Urothelium cell line (cell line): ENCODE measurements around the gene AGAP1.

Experiments
- DNase-seq: peaks from one replicate; pipeline ENCODE4 v3.0.0; 2011; ENCODE audit warnings: low spot score, mixed read lengths
- FAIRE-seq: peaks from 2 replicates; lab custom pipeline; 2011; peaks lifted over from hg19 to GRCh38; lab: Jason Lieb, UNC

The AGAP1 gene

GRCh38 chr2:235506997-235507615 is 13.3 kb downstream of the AGAP1 start:
- DNase-seq (no peak), FAIRE-seq (no peak)

GRCh38 chr2:235507928-235508327 is 14.1 kb downstream of the AGAP1 start:
- FAIRE-seq, result no peak

GRCh38 chr2:235508371-235509160 is 14.7 kb downstream of the AGAP1 start:
- no peak for DNase-seq
- peak; percentile 65 for FAIRE-seq

More at GRCh38 chr2:235507928-235508327, 14.1 kb downstream of the AGAP1 start:
- DNase-seq, result no peak

- no peak for DNase-seq
- FAIRE-seq, result no peak
Observed at GRCh38 chr2:235510318-235510717, 16.5 kb downstream of the AGAP1 start.

GRCh38 chr2:235511187-235511661 is 17.4 kb downstream of the AGAP1 start:
- DNase-seq (peak; percentile 72), FAIRE-seq (no peak)

GRCh38 chr2:235511751-235512698 is 18.2 kb downstream of the AGAP1 start:
- DNase-seq (no peak), FAIRE-seq (peak; percentile 97)

- no peak for DNase-seq
- FAIRE-seq, result no peak
Observed at GRCh38 chr2:235512699-235513053, 18.8 kb downstream of the AGAP1 start.

GRCh38 chr2:235513984-235514626 is 20.3 kb downstream of the AGAP1 start:
- FAIRE-seq (no peak), DNase-seq (no peak)

- no peak for FAIRE-seq
- no peak for DNase-seq
Observed at GRCh38 chr2:235514627-235515363, 21.0 kb downstream of the AGAP1 start.

GRCh38 chr2:235515364-235515742 is 21.5 kb downstream of the AGAP1 start:
- FAIRE-seq, result no peak

GRCh38 chr2:235515821-235516220 is 22.0 kb downstream of the AGAP1 start:
- DNase-seq (no peak), FAIRE-seq (no peak)

More at GRCh38 chr2:235515364-235515742, 21.5 kb downstream of the AGAP1 start:
- DNase-seq, result no peak

GRCh38 chr2:235516257-235516656 is 22.4 kb downstream of the AGAP1 start:
- DNase-seq (no peak), FAIRE-seq (no peak)

GRCh38 chr2:235518322-235519090 is 24.7 kb downstream of the AGAP1 start:
- DNase-seq (peak; percentile 48), FAIRE-seq (no peak)

- FAIRE-seq, result no peak
Observed at GRCh38 chr2:235520787-235521186, 26.9 kb downstream of the AGAP1 start.

GRCh38 chr2:235521844-235522243 is 28.0 kb downstream of the AGAP1 start:
- FAIRE-seq, result no peak
- no peak for DNase-seq

More at GRCh38 chr2:235520787-235521186, 26.9 kb downstream of the AGAP1 start:
- DNase-seq, result no peak

- no peak for DNase-seq
- FAIRE-seq, result no peak
Observed at GRCh38 chr2:235523021-235523420, 29.2 kb downstream of the AGAP1 start.

GRCh38 chr2:235523486-235524150 is 29.8 kb downstream of the AGAP1 start:
- FAIRE-seq (no peak), DNase-seq (no peak)

GRCh38 chr2:235526166-235526565 is 32.3 kb downstream of the AGAP1 start:
- no peak for FAIRE-seq
- no peak for DNase-seq
